ENCODE measurements around the gene DNAH2. TPM values are rescaled to one million over a fixed set of nuclear protein-coding genes. Genes with fewer than 3 reads are reported as not detected.

The DNAH2 gene
- total and polyA plus RNA-seq, 2 of the 13 experiments (the other 11 are each of a cell fraction or from before 2014, with no cell fraction given): not detected

- TF ChIP-seq REST (IDR thresholded peaks at IDR 0.05; ENCODE audit: borderline replicate concordance in 1 of 2, low read depth in 1 of 2, low read length in 2 of 2) (no peak), ELF3 (CRISPR knock-in tag; IDR thresholded peaks at IDR 0.05) (no peak), KMT2B (CRISPR knock-in tag; IDR thresholded peaks at IDR 0.05) (no peak), U2AF2 (IDR thresholded peaks at IDR 0.05; ENCODE audit: low read depth, low read length) (no peak), ZNF713 (CRISPR knock-in tag; IDR thresholded peaks at IDR 0.05) (no peak), MAF1 (CRISPR knock-in tag; IDR thresholded peaks at IDR 0.05; ENCODE audit: borderline replicate concordance) (no peak), ZSCAN22 (CRISPR knock-in tag; IDR thresholded peaks at IDR 0.05) (no peak), ZNF350 (CRISPR knock-in tag; IDR thresholded peaks at IDR 0.05; ENCODE audit: borderline replicate concordance, low read depth) (peak; percentile 59), ZNF574 (CRISPR knock-in tag; IDR thresholded peaks at IDR 0.05) (peak; percentile 3; the same call in 1 of the 2 replicates), ZNF615 (CRISPR knock-in tag; IDR thresholded peaks at IDR 0.05; ENCODE audit: borderline replicate concordance) (no peak), ZC3H13 (CRISPR knock-in tag; IDR thresholded peaks at IDR 0.05) (no peak), THAP11 (CRISPR knock-in tag; IDR thresholded peaks at IDR 0.05) (peak; percentile 94), ARNTL (CRISPR knock-in tag; IDR thresholded peaks at IDR 0.05) (0 out of 2 replicates have a peak, but pooled peaks have one; percentile 43), PRDM15 (CRISPR knock-in tag; IDR thresholded peaks at IDR 0.05) (no peak), ZKSCAN8 (CRISPR knock-in tag; IDR thresholded peaks at IDR 0.05; ENCODE audit: borderline replicate concordance) (no peak), RARG (CRISPR knock-in tag; IDR thresholded peaks at IDR 0.05; ENCODE audit: low read depth) (no peak), KDM1A (CRISPR knock-in tag; IDR thresholded peaks at IDR 0.05) (no peak), ZNF691 (CRISPR knock-in tag; IDR thresholded peaks at IDR 0.05; ENCODE audit: borderline replicate concordance, low read depth) (no peak), MIXL1 (CRISPR knock-in tag; IDR thresholded peaks at IDR 0.05) (0 out of 2 replicates have a peak, but pooled peaks have one; percentile 26)
Measured at GRCh38 chr17:7857713-7858521, 140.4 kb downstream of the DNAH2 start, which contains the start of gene CYB5D1 (continued).
